K562 (cell line): Measurements from ENCODE around the gene HPCAL1. TPM values are rescaled to one million over a fixed set of nuclear protein-coding genes. Genes with fewer than 3 reads are reported as not detected.

Source experiments
- ATAC-seq: fragments of 200-7000 bp; cut with Tn5 transposase; 3 replicates; pipeline ENCODE4 v1.9.1; 2020; ENCODE audit warnings: moderate library complexity
- BruUV-seq: library from RNA; stranded (reverse); fragments of 400-500 nt; replicated peaks from 2 replicates; lab custom pipeline; 2021; lab: Mats Ljungman, UMichigan
- CTCF ChIA-PET: fragments of 300-600 bp; formaldehyde crosslinking; extraction: SDS; loops from one replicate; lab custom pipeline; 2021; ENCODE audit warnings: low intra/inter-chr PET ratio; lab: Yijun Ruan, JAX
- POLR2A ChIA-PET: fragments of 300-600, 350-650 bp; sonication (Branson Sonifier 250); formaldehyde crosslinking; extraction: SDS; loops from one replicate; lab custom pipeline; 2021; ENCODE audit warnings: antibody characterized with exemption, inconsistent platforms; lab: Yijun Ruan, JAX
- DNase-seq, 4 experiments: peaks; one replicate each; pipeline versions ENCODE4 v3.0.0 to v3.0.0-alpha.2; 2011 to 2018; ENCODE audit warnings: low spot score in 3 of 4, mixed read lengths in 3 of 4; ENCODE audit errors: extremely low read depth in 1 of 4
- FAIRE-seq: peaks from 2 replicates; lab custom pipeline; 2011; peaks lifted over from hg19 to GRCh38; lab: Jason Lieb, UNC
- H2AFZ ChIP-seq: 2 replicates; pipeline ENCODE4 v1.6.0; 2011; ENCODE audit warnings: low read depth, low read length, control low read depth, inconsistent platforms
- H3K27ac ChIP-seq: fragments of 200-600 bp; 3 replicates; pipeline ENCODE4 v1.8.0; 2011; ENCODE audit warnings: low read depth, mild to moderate bottlenecking, control low read depth, inconsistent platforms, low read length, moderate library complexity, mixed read lengths; ENCODE audit errors: extremely low read depth
- H3K27me3 ChIP-seq, 2 experiments: fragments of 300-600 bp in 1 of 2; 2 replicates in 1 of 2; 3 replicates in 1 of 2; pipeline versions ENCODE4 v1.6.0 to v1.8.0; 2011; ENCODE audit warnings: inconsistent platforms in 2 of 2, low read length in 2 of 2, mild to moderate bottlenecking in 1 of 2, mixed read lengths in 1 of 2, moderate library complexity in 1 of 2; ENCODE audit not compliant: control insufficient read depth in 2 of 2, insufficient read depth in 2 of 2
- H3K36me3 ChIP-seq: fragments of 300-600 bp; 3 replicates; pipeline ENCODE4 v1.8.0; 2011; ENCODE audit warnings: mild to moderate bottlenecking, low read length, inconsistent platforms; ENCODE audit not compliant: control insufficient read depth, insufficient read depth
- H3K4me1 ChIP-seq, 2 experiments: fragments of 200-600 bp in 1 of 2; replicated peaks in 1 of 2; 2 replicates in 1 of 2; 3 replicates in 1 of 2; pipeline versions ENCODE4 v1.5.1 to v1.8.0; 2011; ENCODE audit warnings: inconsistent platforms in 2 of 2, low read length in 2 of 2, mild to moderate bottlenecking in 1 of 2, mixed read lengths in 1 of 2, moderate library complexity in 1 of 2; ENCODE audit not compliant: control insufficient read depth in 2 of 2, insufficient read depth in 2 of 2
- H3K4me2 ChIP-seq: 2 replicates; pipeline ENCODE4 v1.6.1; 2011; ENCODE audit warnings: low read length, control low read depth, inconsistent platforms, mixed read lengths; ENCODE audit not compliant: insufficient read depth
- H3K4me3 ChIP-seq: fragments of 200-600 bp; sonication (generic), shearing (Covaris generic); 2 replicates; pipeline ENCODE4 v1.5.1; 2016; ENCODE audit warnings: control low read depth, inconsistent platforms
- H3K79me2 ChIP-seq: fragments of 200-600 bp; 3 replicates; pipeline ENCODE4 v1.8.0; 2011; ENCODE audit warnings: low read length, inconsistent platforms; ENCODE audit not compliant: control insufficient read depth, insufficient read depth
- H3K9ac ChIP-seq, 2 experiments: 2 replicates each; pipeline versions ENCODE4 v1.6.0 to v1.6.1; 2011; ENCODE audit warnings: low read depth in 2 of 2, low read length in 2 of 2, control low read depth in 1 of 2, inconsistent platforms in 1 of 2, mild to moderate bottlenecking in 1 of 2, mixed read lengths in 1 of 2; ENCODE audit not compliant: insufficient read depth in 1 of 2
- H3K9me1 ChIP-seq: one replicate; pipeline ENCODE4 v1.6.0; 2011; ENCODE audit warnings: inconsistent platforms, mild to moderate bottlenecking, low read length, moderate library complexity; ENCODE audit not compliant: control insufficient read depth, insufficient read depth
- H3K9me3 ChIP-seq: replicated peaks from 2 replicates; pipeline ENCODE4 v1.5.1; 2011; ENCODE audit warnings: low read depth, low read length, inconsistent platforms; ENCODE audit not compliant: control insufficient read depth, insufficient read depth
- H4K20me1 ChIP-seq: replicated peaks from 2 replicates; pipeline ENCODE4 v1.6.1; 2011; ENCODE audit warnings: low read length, inconsistent platforms, mixed read lengths; ENCODE audit not compliant: control insufficient read depth, insufficient read depth
- HNRNPK ChIP-seq: fragments of 200-400 bp; formaldehyde crosslinking; IDR thresholded peaks from one replicate; pipeline ENCODE4 v1.6.1; 2018; ENCODE audit warnings: mild to moderate bottlenecking, low read depth, low read length; ENCODE audit not compliant: poor library complexity, severe bottlenecking
- KAT7 ChIP-seq: sonication (generic); formaldehyde crosslinking; IDR thresholded peaks from 2 replicates; pipeline ENCODE4 v1.8.0; 2022; ENCODE audit warnings: missing genetic modification reagents, mild to moderate bottlenecking, borderline replicate concordance
- RBBP5 ChIP-seq: fragments of 200-600 bp; sonication (generic); IDR thresholded peaks from 2 replicates; pipeline ENCODE4 v1.6.1; 2012; ENCODE audit warnings: borderline replicate concordance, mild to moderate bottlenecking, low read length, control low read depth, inconsistent platforms; ENCODE audit not compliant: insufficient read depth, poor library complexity, severe bottlenecking
- SMAD3 ChIP-seq: fragments of 450-650 bp; formaldehyde crosslinking; conservative IDR thresholded peaks from 2 replicates; pipeline ENCODE4 v1.4.0; 2020; ENCODE audit warnings: mild to moderate bottlenecking
- TRIM24 ChIP-seq, 2 experiments: fragments of 450-650 bp; IDR thresholded peaks; 2 replicates each; pipeline ENCODE4 v1.6.1; 2016
- ZC3H8 ChIP-seq: fragments of 450-650 bp; IDR thresholded peaks from 2 replicates; pipeline ENCODE4 v1.6.1; 2017
- WGBS: fragments of 100-300 bp; shearing (Covaris generic); methylation state at CpG from one replicate; pipeline ENCODE4 v1.1.6; 2016; ENCODE audit warnings: low coverage, mixed read lengths; ENCODE audit not compliant: insufficient coverage; ENCODE audit errors: missing lambda C conversion rate; 5-methylcytosine and 5-hydroxymethylcytosine counted together
- in situ Hi-C: fragments of 300-500 bp; cut with MboI; formaldehyde crosslinking; loops from 4 replicates; pipeline ENCODE4 v1.15.0; 2018; ENCODE audit warnings: inconsistent platforms, mixed read lengths
- intact Hi-C: fragments of 100-400 bp; cut with micrococcal nuclease; formaldehyde crosslinking; loops from 2 replicates; pipeline ENCODE4 v1.14.2; 2022
- polyA plus RNA-seq, 8 experiments: library from polyadenylated mRNA; depleted of rRNA in 4 of 8; stranded (reverse) in 5 of 8; unstranded in 3 of 8; fragments of >200 nt; fragmentation: Nextera tagmentation in 2 of 8; fragmentation: Illumina TruSeq in 1 of 8; extraction: Ambion mirVana in 2 of 8; extraction: Trizol in 1 of 8; gene quantifications; 2 replicates each; pipeline versions ENCODE4 v1.2.1 to v1.2.3, GENCODE V29; 2011 to 2014; ENCODE audit warnings: inconsistent platforms in 1 of 8, missing spikeins in 1 of 8
- total RNA-seq, 7 experiments: library from RNA; depleted of rRNA in 6 of 7; stranded (reverse); fragments of >200 nt in 6 of 7; fragmentation: Illumina TruSeq in 2 of 7; extraction: Trizol in 2 of 7; gene quantifications; 2 replicates each; pipeline versions ENCODE4 v1.2.1 to v1.2.3, GENCODE V29; 2011 to 2021; ENCODE audit warnings: low replicate concordance in 1 of 7
- TF ChIP-seq, protein P1 (sequence below): fragments of 450-650 bp; IDR thresholded peaks from 2 replicates; pipeline ENCODE4 v1.6.1; 2014; ENCODE audit warnings: low read depth, mild to moderate bottlenecking, moderate library complexity, borderline replicate concordance

Gene HPCAL1
- total and polyA plus RNA-seq, 9 of the 15 experiments (the other 6 are each of a cell fraction or from before 2014, with no cell fraction given): 2.7 to 65.5 (median 23.9) TPM

- TF ChIP-seq, protein P1, sequence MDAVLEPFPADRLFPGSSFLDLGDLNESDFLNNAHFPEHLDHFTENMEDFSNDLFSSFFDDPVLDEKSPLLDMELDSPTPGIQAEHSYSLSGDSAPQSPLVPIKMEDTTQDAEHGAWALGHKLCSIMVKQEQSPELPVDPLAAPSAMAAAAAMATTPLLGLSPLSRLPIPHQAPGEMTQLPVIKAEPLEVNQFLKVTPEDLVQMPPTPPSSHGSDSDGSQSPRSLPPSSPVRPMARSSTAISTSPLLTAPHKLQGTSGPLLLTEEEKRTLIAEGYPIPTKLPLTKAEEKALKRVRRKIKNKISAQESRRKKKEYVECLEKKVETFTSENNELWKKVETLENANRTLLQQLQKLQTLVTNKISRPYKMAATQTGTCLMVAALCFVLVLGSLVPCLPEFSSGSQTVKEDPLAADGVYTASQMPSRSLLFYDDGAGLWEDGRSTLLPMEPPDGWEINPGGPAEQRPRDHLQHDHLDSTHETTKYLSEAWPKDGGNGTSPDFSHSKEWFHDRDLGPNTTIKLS: no peak
- TF ChIP-seq KAT7 (CRISPR knock-in tag): no peak
- no peak for TF ChIP-seq TRIM24 (IDR thresholded peaks at IDR 0.05)
These were observed 103.9 kb downstream of the HPCAL1 start (continued) for GRCh38 chr2:10406491-10407188.

GRCh38 chr2:10407432-10407831 is 104.7 kb downstream of the HPCAL1 start:
- peaks cover 14% of the 10 kb centered on the region; the same call in 2 of the 3 replicates for H3K36me3 ChIP-seq
- no peaks in the 10 kb centered on the region for H3K27me3 ChIP-seq
- DNase-seq: no peak
- no peaks in the 10 kb centered on the region for H3K9me1 ChIP-seq
- H3K4me3 ChIP-seq: no peak overlapping the region
- in situ Hi-C loops: loop anchor here (25.0 kb wide), 1 partner anchor 145 kb away; no protein-coding TSS in a partner anchor
- peak overlapping the region; percentile 59 to 83; a peak in 3 of 4 replicates for H3K9ac ChIP-seq
- FAIRE-seq: no peak
- BruUV-seq: no TSS peak
- peak overlapping the region; percentile 81 for H3K27ac ChIP-seq
- no peak for ATAC-seq
- 73% methylated on average over 4 of the region's 4 CpGs for WGBS
- H3K4me1 ChIP-seq: peaks cover 17 to 33% of the 10 kb centered on the region in 2 experiments; a peak in 4 of 5 replicates
- no peaks in the 10 kb centered on the region for H4K20me1 ChIP-seq
- no peaks in the 10 kb centered on the region for H3K79me2 ChIP-seq
- ChIA-PET CTCF (interaction anchor here (2.5 kb wide), 1 partner anchor 137 kb away, joined by 22 read pairs; no protein-coding TSS in a partner anchor), POLR2A (interaction anchor here (0.6 to 1.6 kb wide), 7 partner anchors 12 to 360 kb away, joined by 3 to 7 read pairs (median 3); no protein-coding TSS in a partner anchor)
- peak overlapping the region; percentile 69; the same call in 1 of the 2 replicates for H3K4me2 ChIP-seq
- TF ChIP-seq RBBP5 (no peak), HNRNPK (no peak), SMAD3 (no peak), ZC3H8 (no peak)
- H3K9me3 ChIP-seq: 0 out of 2 replicates have a peak, but pooled peaks cover 6% of the 10 kb centered on the region
- intact Hi-C loops: no loop called here
- no peak overlapping the region for H2AFZ ChIP-seq
